GM19025 (cell line): Measurements from ENCODE around the gene PIPOX.

Source experiments
- ATAC-seq: cut with Tn5 transposase; IDR thresholded peaks from one replicate; pipeline ENCODE4 v1.9.1; 2021; ENCODE audit warnings: mild to moderate bottlenecking, low read depth, moderate library complexity; ENCODE audit not compliant: unreplicated experiment

The PIPOX gene

GRCh38 chr17:29093090-29093871, 50.3 kb downstream of the PIPOX start:
- no peak for ATAC-seq

- ATAC-seq = no peak
These were observed 51.3 kb downstream of the PIPOX start for GRCh38 chr17:29094101-29094708.

- no peak for ATAC-seq
These were observed 52.5 kb downstream of the PIPOX start for GRCh38 chr17:29095439-29095838.

GRCh38 chr17:29096094-29096493, 53.2 kb downstream of the PIPOX start:
- no peak for ATAC-seq

GRCh38 chr17:29099527-29099926, 56.6 kb downstream of the PIPOX start:
- ATAC-seq = no peak

- no peak for ATAC-seq
These were observed 57.4 kb downstream of the PIPOX start for GRCh38 chr17:29100296-29100695.

GRCh38 chr17:29102046-29102445, 59.1 kb downstream of the PIPOX start:
- ATAC-seq = no peak

- ATAC-seq = no peak
These were observed 59.8 kb downstream of the PIPOX start for GRCh38 chr17:29102741-29103181.

GRCh38 chr17:29103341-29103740, 60.4 kb downstream of the PIPOX start:
- ATAC-seq = no peak
